GM21825 (cell line): ENCODE data around the gene PDCD2.
"Not testable (repeated sequence)": the region's sequence is repeated elsewhere in the genome, so short reads cannot be mapped to it uniquely, and the experiment has no call there.

Source experiments
- ATAC-seq: cut with Tn5 transposase; IDR thresholded peaks from one replicate; pipeline ENCODE4 v1.9.1; 2021; ENCODE audit warnings: mild to moderate bottlenecking, moderate library complexity; ENCODE audit not compliant: unreplicated experiment

The PDCD2 gene, protein sequence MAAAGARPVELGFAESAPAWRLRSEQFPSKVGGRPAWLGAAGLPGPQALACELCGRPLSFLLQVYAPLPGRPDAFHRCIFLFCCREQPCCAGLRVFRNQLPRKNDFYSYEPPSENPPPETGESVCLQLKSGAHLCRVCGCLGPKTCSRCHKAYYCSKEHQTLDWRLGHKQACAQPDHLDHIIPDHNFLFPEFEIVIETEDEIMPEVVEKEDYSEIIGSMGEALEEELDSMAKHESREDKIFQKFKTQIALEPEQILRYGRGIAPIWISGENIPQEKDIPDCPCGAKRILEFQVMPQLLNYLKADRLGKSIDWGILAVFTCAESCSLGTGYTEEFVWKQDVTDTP

DNA sequence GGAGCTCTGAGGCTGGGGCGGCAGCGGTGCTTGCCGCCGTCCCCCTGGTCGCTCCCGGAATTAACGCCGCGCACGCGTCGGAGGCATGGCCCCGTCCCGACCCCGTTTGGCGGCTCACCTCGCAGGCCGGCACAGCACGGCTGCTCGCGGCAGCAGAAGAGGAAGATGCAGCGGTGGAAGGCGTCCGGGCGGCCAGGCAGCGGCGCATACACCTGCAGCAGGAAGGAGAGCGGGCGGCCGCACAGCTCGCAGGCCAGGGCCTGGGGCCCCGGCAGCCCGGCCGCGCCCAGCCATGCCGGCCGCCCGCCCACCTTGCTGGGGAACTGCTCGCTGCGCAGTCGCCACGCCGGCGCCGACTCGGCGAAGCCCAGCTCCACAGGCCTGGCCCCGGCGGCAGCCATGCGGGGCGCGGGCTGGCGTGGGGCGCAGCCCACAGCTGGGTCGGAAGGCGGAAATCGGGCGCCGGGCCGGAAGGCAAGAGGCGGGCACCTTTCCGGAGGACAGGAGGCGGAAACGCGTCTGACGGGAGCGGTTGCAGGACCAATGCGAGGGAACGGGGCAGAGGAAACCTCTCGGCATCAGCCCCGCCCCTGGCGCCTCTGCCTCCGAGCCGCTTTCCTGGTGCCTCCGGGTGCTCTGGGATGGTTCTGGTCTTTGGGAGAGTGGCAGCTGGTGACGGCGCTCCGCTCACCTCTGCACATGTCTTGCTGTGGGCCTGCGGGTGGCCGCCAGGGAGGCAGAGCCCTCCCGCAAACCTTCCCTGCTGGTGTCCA is at the start of gene PDCD2:
Gene PDCD2 (minus strand): TSS at position 457 of the 773 bp plus-strand sequence. CDS start 56 bp downstream, at position 401.
- ATAC-seq = peak; percentile 98

DNA sequence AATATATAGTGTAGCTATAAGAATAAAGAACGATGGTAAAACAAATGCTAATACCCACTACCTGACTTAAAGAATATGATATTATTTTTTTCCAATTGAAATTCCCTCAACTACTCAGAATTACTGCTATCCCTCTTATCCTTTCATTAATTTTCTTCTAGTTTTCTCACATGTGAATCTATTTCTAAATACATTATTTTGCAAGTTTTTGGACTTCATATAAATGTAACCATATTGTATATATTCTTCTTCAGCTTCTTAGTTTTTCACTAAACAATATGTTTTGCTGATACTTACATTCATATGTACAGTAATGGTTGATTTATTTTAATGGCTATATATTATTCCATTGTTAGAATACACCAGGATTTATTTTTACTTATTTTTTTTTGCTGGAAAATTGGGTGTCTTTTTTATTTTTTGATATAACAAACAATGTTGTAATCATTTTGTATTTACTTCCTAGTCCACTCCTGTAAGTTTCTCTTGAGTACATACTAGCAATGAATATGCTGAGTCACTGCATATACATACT is 31.6 kb upstream of the PDCD2 start:
- ATAC-seq = not testable (repeated sequence)

GRCh38 chr6:170612256-170612804 is 27.9 kb upstream of the PDCD2 start:
- ATAC-seq = peak; percentile 70

GRCh38 chr6:170609225-170609624 is 24.8 kb upstream of the PDCD2 start:
- ATAC-seq = not testable (repeated sequence)

- ATAC-seq = no peak
Observed at GRCh38 chr6:170605574-170606259, 21.3 kb upstream of the PDCD2 start.

GRCh38 chr6:170597278-170597677 is 12.8 kb upstream of the PDCD2 start:
- no peak for ATAC-seq

DNA sequence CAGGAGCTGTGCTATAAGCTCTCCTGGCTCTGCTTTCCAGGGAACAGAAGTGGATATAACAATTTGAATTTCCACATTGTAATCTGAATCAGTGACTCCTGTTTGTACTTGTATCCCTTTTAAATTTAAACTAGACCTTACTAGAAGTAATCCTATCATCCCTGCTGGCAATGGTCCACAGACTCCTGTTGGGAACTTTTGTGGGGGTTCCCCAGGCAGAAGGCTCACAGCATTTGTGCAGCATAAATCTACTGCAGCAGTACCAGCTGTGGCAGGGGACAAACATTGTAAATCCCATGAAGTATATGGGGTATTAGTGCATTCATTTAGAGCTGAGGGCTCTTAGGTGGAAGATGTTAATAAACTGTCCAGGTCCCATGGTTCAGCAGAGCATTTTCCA is 12.0 kb upstream of the PDCD2 start:
- ATAC-seq = no peak

- ATAC-seq = no peak
Observed at GRCh38 chr6:170590725-170591124, 6.3 kb upstream of the PDCD2 start.

GRCh38 chr6:170584954-170585498 is 589 bp upstream of the PDCD2 start:
- ATAC-seq = peak; percentile 27

DNA sequence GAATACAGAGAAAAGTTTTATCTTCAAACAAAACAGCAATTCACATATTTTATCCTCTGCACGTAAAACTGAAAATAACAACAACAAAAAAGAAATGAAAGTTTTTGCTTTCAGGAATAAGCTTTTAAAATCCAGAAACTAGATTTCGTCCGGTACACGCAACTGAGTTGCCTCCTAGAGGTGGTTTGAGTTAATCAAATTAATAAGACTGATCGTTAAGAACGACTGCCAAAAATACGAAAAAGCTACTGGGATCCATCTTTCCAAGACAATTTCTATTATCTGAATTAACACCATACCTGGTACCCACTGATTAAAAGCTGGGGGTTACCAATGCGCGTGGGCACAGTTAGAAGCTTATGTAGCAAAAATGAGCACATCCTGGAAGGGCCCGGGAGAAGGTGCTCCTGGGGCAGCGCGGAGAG is 669 bp downstream of the PDCD2 start:
- ATAC-seq = no peak

DNA sequence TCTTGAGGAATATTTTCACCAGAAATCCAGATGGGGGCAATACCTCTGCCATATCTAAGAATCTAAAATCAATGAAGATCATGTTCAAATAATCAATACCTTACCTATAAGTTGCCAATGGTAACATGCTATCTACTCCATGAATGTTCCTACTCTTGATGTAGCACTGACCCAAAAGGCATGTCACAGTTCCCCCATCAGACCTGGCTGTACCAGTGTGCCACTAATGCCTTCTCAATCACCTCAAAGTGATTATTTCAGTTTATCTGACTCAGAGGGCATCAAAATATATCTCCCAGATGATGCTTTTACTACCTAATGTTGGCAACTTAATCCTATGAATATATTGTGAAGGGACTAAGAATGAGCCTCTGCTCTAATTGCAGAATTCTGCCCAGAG is 5.5 kb downstream of the PDCD2 start:
- no peak for ATAC-seq

DNA sequence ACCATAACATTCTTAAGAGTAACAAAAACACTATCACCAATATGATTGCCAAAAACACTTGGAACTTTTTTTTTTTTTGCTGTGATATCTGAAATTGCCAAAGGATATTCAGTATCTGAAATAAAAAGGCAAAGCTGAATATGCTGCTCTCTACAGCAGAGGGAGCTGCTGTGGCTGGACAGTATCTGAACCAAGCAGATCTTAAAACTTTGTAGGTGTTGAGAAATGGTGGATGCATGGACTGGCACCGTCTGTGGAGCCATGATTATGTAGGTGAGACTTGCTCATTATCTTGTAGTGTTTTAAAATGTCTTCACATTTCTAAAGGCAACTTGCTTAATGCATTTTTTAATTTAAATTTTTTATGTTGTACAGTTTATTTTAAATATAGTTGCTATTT is 9.2 kb downstream of the PDCD2 start:
- no peak for ATAC-seq

DNA sequence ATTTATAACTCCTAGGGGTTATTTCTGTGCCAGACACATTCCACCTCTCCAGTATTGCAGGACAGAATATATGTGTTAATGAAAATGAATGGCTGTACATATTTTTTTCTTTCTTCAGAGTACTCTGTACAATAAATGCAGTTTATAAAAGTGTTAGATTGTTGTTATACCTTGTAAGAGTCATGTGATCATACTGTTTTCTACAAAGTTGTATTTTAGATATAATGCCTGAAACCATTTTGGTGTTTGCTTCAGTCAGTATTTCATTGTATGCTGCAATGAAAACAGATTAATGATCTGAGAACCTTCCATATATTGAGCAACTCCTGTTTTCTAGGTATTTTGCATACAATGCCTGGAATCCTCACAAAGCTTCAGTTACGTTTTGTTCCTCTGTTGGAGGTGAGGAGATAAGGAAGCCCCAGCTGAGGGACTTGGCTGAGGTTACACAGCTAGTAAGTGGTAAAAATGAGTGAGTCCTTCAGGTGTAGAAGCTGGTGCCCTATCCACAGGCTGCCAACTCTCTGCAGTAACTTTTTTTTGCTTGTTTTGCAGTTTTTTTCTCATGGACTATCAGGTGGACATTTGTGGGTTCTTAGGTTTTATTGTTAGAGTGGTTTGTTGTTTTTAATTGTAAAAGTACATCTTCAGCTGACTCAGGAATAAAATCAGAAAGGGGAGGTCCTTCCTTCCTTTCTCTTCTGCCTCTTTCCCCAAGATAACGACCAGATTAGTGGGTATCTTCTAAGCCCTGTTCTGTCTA is 11.6 kb downstream of the PDCD2 start:
- ATAC-seq = no peak

- ATAC-seq = no peak
Observed at GRCh38 chr6:170564936-170565530, 19.4 kb downstream of the PDCD2 start.

DNA sequence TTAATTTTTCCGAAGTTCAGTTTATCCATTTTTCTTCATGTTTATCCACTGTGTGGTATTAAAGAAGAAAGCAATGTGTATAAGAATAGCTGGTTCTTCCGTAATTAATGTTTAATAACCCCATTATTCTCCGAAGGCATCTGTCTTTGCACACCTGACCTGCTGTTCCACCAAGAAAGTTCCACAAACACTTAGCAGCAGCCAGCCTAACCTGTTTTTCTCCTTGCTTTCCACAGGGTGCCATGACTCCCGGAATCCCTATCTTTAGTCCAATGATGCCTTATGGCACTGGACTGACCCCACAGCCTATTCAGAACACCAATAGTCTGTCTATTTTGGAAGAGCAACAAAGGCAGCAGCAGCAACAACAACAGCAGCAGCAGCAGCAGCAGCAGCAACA is 22.9 kb downstream of the PDCD2 start:
- ATAC-seq = no peak

DNA sequence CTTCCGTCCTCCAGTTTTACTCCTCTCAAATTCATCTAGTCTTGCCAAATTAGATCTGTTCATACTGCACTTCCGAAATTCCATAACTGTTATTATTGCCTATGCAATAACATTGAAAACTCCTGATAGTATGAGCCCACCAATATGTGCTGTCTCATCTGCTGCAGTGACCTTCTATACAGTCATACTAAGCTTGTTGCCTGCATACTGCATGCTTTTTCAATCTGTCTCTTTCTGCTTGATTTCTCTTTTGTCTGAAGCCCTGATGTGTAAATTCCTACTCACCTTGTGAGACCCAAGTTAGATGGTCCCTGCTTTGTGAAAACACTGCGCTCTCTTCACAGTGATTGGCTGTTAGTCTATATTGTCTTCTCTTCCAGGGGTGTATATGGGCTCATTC is 29.1 kb downstream of the PDCD2 start:
- no peak for ATAC-seq

DNA sequence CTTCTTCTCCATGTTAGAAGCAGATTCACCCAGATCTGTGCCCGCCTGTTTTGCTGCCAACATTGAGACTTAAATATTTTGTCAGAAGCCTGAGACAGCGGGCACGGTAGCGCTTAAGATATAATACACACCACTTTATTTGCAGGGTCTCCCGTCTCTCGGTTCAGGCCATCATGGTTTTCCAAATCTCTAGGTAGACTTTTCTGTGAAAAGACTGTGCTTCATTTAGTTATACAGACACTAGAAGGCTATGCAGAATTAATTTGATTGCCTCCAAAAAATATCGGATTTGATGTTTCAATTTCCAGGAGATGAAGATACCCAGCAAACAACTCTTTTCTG is 29.7 kb downstream of the PDCD2 start:
- ATAC-seq = no peak

DNA sequence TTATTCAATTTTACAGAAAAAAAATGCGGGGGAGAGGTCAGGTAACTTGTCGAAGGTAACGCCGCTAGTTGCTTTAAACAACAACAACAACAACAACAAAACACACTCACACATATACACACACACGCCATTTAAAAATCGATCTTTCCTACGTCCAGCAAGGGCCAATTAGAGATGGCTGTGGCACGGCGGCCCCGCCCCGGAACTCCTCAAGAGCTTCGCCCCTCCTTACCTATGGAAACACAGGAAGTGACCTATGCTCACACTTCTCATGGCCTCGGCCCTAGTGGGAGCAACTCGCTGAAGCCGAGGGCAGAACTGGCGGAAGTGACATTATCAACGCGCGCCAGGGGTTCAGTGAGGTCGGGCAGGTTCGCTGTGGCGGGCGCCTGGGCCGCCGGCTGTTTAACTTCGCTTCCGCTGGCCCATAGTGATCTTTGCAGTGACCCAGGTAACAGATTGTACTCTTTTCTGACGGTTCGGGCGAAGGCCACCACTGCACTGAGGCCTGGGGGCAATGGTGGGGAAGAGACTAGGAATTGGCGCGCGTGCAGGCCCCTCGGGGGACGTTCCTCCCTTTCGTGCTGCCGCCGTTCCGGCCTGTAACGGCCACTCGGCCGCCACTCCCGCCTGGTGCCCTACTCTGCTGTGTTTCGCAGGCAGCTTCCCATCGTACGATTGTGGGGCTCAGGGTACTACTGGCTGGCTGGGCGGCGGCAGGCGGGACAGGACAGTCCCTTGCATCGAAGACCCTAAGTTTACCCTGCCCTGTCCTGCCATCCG is 30.2 kb downstream of the PDCD2 start, which contains the start of gene TBP:
Gene TBP (plus strand): TSS at position 357 of the 783 bp plus-strand sequence. CDS start 2,661 bp downstream, outside the sequence.
- ATAC-seq = peak; percentile 96

GRCh38 chr6:170553534-170554012 is 30.9 kb downstream of the PDCD2 start:
- peak; percentile 32 for ATAC-seq
